IPS-NIHi11 (cell line): ENCODE measurements around the gene PCSK6.

Experiments used
- DNase-seq: peaks from one replicate; pipeline ENCODE4 v3.0.0; 2012; ENCODE audit warnings: mixed read lengths, low spot score

Gene PCSK6

DNA sequence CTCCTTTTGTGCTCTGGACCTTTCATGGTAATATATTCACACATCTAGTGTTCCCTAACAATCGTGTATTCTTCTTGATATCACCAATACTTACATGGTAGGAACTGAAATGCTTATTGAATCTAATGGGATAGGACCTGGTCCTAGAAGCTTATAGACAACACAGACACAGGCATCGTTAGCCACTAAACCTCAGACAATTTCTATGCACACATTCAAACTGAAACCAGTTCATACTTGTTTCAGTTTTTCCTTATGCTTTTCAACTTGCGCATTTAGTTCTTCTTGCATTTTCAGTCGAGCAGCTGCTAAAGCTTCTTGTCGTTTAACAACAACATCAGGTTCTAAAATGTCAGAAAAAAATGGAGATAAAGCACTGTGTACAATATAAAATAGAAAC lies 214.5 kb downstream of the PCSK6 start:
- DNase-seq, result no peak

DNA sequence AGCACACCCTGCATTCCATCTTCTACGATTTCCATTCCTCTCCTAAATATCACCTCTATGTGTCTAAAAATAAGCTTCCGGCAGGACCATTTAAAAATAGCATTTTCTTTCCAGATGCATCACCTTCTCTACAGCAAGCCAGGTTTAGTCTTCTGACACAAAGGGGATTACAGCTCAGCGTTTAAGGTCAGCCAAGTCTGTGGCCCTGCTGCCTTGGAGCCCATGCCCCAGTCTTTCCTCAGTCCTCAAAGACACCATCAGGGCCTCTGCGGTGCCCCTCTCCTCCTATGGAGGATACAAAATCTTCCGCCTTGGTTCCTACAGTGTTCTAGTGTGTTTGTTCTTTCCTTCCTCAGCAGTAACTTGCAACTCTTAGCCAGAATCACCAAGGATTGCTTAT lies 216.0 kb downstream of the PCSK6 start:
- DNase-seq, result no peak

DNA sequence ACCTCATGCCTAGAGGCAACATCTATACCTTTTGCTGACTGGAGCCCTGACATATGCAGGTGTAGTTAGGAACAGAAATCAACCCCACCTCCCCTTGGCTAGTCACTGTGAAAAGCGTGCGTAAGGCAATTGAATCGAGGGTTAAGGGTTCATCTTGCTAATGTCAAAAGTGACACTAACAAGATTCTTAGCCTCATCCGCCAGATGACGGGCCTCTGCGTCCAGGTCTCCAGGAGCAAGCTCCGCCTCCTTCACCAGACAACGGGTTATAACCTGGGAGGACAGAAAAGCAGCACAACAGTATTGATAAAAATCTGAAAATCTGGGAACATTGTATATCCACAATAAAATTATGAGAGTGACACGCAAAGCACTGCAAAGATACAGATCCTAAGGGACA lies 216.9 kb downstream of the PCSK6 start:
- DNase-seq, result no peak

GRCh38 chr15:101269479-101270223 lies 219.9 kb downstream of the PCSK6 start:
- DNase-seq, result peak; percentile 46

GRCh38 chr15:101267320-101268104 lies 222.0 kb downstream of the PCSK6 start:
- peak; percentile 62 for DNase-seq

GRCh38 chr15:101266787-101267186 lies 222.7 kb downstream of the PCSK6 start:
- DNase-seq, result peak; percentile 29

DNA sequence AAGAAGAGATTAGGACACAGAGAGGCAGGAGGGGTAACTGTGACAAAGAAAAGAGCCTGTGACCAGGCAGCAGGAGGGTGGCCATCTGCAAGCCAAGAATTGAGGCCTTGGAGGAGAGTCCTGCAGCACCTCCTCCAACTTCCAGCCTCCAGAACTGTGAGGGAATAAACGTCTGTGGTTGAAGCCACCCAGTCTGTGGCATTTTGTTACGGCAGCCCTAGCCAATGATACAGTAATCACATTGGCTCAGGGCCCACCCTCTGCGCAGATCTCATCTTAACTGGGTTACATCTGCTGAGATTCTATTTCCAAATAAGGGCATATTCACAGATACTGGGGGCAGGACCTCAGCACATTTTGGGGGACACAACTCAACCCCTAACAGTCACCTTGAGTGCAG lies 223.5 kb downstream of the PCSK6 start:
- DNase-seq, result no peak

DNA sequence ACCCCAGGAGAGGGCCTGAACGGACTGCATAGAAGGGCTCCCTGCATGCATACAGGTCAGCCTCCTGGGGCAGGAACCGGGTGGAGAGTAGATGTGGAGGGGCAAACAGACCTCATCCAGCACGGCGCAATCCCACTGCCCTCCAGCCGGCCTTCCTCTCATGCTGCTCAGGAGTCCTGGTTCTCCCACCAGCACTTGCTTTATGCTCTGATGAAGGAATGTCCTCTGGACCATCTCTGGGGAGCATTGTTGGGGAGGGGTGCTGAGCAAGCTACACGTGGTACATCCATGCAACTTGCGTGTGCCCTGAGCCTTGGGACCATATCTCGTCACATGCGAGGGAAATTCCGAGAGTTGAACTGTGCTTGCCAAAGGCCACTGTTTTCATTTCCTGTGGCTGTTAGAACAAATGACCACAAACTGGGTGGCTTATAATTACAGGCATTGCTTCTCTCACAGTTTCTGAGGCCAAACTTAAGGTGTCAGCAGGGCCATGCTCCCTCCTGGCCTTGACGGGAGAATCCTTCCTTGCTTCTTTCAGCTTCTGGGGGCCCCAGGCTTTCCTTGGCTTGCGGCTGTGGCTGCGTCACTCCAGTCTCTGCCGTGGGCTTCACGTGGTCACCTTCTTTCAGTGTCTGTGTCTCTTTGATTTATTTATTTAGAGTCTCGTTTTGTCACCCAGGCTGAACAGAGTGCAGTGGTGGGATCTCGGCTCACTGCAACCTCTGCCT lies 224.4 kb downstream of the PCSK6 start:
- no peak for DNase-seq

- DNase-seq, result no peak
Measured at GRCh38 chr15:101264011-101264410, 225.5 kb downstream of the PCSK6 start.

DNA sequence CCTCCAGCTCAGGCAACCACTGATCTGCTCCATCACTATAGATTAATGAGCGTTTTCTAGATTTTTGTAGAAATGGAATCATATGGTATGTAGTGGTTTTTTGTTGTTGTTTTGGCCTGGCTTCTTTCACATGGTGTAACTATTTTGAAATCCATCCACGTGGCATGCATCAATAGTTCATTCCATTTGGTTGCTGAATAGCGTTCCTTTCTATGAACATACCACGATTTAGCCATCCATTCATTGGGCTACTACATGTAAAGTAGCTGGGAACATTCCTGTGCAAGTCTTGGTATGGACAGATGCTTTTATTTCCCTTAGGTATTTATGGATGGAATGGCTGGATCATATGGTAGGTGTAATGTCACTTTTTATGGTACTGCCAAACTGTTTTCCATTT lies 227.0 kb downstream of the PCSK6 start:
- no peak for DNase-seq

DNA sequence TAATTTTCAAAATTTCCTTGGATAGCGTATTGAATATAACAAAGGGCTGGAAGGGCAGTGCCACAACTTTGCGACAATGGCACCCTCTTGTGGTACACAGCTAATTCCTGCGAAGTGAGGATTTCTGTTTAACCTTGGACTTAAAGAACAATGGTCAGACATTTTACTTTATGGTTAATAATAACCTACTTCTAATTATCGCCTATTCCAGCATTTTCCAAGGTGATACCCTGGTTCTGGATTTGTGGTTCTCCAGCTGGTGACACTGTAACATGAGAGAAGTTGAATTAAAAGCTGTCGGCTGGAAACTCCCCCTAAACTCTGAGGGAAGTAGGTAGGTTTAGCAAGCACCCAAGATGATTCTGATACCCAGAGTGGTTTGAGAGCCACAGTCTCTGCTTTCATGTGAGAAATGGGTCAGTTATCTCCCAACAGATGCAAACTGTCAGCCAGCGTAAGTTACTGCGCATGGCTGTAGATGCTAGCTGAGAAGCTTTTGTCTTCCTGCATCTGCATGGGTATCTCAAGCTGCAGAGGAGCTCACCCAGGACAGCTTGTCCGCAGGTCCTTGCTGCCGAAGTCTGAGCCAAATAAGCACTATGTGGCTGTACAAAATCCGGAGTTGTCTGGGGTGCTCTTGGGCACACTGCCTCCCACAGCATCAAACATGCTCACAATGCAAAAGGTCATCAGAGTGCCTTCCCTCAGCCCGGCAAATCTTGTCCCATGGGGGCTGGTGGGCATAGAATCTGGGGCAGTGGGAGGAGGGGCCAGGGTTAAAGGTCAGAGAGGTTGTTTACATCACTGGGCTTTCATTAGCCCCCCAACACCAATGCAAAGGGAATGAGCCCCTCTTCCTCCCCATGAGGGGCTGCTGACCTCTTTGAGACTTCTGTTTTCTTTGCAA lies 231.0 kb downstream of the PCSK6 start:
- DNase-seq, result peak; percentile 46

DNA sequence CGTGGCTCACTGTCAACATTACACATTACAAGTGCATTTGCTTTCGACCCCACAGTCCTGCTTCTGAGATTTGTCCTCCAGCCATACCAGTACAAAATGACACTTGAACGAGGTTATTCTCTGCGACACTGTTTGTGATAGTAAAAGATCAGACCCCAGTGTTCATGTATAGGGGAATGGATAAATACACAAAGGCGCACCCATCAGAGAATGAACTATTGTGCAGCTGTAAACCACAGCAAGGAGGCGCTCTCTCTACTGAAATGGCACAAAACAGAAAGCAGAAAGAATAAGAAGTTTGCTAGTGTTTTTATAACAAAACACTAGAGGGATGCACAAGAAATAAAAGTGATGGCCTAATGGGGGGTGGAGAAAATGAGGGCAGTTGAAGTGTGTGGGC lies 232.8 kb downstream of the PCSK6 start:
- no peak for DNase-seq

- DNase-seq, result no peak
Measured at GRCh38 chr15:101255615-101256241, 233.8 kb downstream of the PCSK6 start.

DNA sequence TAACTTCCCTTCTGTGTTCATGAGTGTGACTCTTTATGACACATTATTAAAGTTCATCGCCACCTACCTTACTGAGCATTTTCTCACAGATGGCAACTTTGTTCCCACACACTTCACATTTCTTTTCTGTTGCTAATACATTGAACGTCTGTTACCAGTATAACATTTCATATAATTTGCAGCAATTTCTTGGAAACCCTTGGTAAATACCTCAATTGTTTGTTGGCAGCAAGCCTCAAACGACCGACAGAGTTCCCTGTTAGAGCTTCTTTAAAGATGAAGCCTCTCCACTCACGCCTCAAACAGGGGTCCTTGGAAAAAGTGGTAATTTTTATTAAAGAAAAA lies 234.5 kb downstream of the PCSK6 start:
- no peak for DNase-seq

DNA sequence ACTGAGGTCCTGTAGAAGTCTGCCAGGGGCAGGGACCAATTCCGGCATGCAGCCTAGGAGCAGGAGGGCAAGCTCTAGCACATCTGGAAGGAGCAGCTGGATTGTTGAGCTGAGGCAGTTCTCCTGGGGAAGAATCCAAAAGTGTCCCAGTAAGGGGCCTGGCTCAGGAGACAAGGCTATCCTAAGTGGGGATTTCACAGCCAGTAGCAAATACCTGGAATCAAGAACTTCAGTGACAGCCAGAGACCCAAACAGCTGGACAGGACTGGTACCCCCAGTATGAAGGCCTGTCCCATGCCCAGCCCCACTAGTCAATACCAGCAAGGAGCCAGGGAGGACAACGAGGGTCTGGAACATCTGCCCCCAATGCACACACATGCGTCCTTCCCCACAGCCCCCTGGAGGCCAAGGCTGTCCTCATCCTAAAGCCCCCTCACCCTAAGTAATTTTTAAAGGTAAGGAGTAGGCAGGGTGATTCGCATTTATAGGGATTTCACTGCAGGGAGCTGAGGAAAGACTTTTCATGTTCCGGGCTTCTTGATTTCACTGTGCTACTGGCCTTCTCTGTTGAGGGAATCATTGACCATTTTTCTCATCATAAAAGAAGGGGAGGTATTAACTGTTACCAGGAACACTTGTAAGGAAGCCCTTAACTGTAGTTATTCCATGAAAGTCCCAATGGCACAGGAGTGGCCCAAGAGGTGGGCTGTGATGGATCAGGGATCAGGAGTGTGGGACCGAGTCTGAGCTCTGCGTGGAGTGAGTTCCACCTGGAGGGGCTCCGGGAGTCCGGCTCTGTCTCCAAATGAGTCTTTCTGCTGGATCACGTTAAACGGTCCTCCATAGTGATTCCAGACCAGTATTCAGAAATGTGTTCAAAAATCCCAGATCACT lies 235.1 kb downstream of the PCSK6 start:
- no peak for DNase-seq
